Adrenal gland (tissue), 12 donors: ENCODE measurements around the gene TAGLN. TPM values are rescaled to one million over a fixed set of nuclear protein-coding genes. Genes with fewer than 3 reads are reported as not detected.

ENCODE experiments used
- DNase-seq, 7 donors: peaks; one replicate each; pipeline ENCODE4 v3.0.0-alpha.2; 2019 to 2020
- H3K27ac ChIP-seq, 5 donors: fragments of 200-600 bp; sonication (generic) in 4 of 5; 1 replicate in 3 of 5; 2 replicates in 2 of 5; pipeline versions ENCODE4 v1.5.1 to v1.8.0; 2016 to 2020; ENCODE audit warnings: mild to moderate bottlenecking in 1 of 5
- H3K27me3 ChIP-seq: fragments of 200-600 bp; 2 replicates; pipeline ENCODE4 v1.8.0; 2021
- H3K36me3 ChIP-seq, 2 donors: fragments of 200-600 bp; replicated peaks in 1 of 2; 1 replicate in 1 of 2; 2 replicates in 1 of 2; pipeline versions ENCODE4 v1.5.1 to v1.8.0; 2018 to 2022
- H3K4me1 ChIP-seq, 2 donors: fragments of 200-600 bp; replicated peaks in 1 of 2; 1 replicate in 1 of 2; 2 replicates in 1 of 2; pipeline versions ENCODE4 v1.5.1 to v1.8.0; 2018 to 2021
- H3K4me3 ChIP-seq, 4 donors: fragments of 200-600 bp; sonication (generic) in 3 of 4; one replicate each; pipeline ENCODE4 v1.5.1; 2016 to 2018
- H3K9me3 ChIP-seq, 3 donors: fragments of 200-600 bp; sonication (generic) in 1 of 3; replicated peaks in 1 of 3; 1 replicate in 2 of 3; 2 replicates in 1 of 3; pipeline versions ENCODE4 v1.5.1 to v1.8.0; 2016 to 2021
- POLR2A ChIP-seq, 2 donors: fragments of 450-650 bp; IDR thresholded peaks; one replicate each; pipeline ENCODE4 v1.6.1; 2017; ENCODE audit warnings: antibody characterized with exemption in 2 of 2, mild to moderate bottlenecking in 2 of 2, moderate library complexity in 1 of 2
- WGBS, 4 donors: extraction: QIAGEN DNeasy Blood & Tissue Kit in 2 of 4; methylation state at CpG; one replicate each; pipeline versions ENCODE4 v1.1.5 to v1.1.7; 2013 to 2017; 5-methylcytosine and 5-hydroxymethylcytosine counted together
- intact Hi-C, 2 donors: fragments of 100-400 bp; cut with DNase I; formaldehyde crosslinking; loops; one replicate each; pipeline versions ENCODE4 v1.14.1 to v1.15.0; 2022 to 2023
- polyA plus RNA-seq, 3 donors: library from polyadenylated mRNA; stranded (reverse); fragments of 200-250 nt in 2 of 3; fragments of 350-450 nt in 1 of 3; fragmentation: Illumina TruSeq in 1 of 3; extraction: RNeasy Lipid Tissue Mini Kit (QIAGEN cat#74804) in 1 of 3; gene quantifications; one replicate each; pipeline ENCODE4 v1.2.3, GENCODE V29; 2013 to 2014
- total RNA-seq, 9 donors: library from RNA; depleted of rRNA in 4 of 9; stranded (reverse); fragments of >200 nt in 4 of 9; fragments of 120-200 nt in 1 of 9; fragmentation: NEBNext Ultra II Directional in 1 of 9; extraction: Animal tissue kit (Norgen Biotek cat#: 25700) in 1 of 9; gene quantifications; one replicate each; pipeline versions ENCODE4 v1.1.0 to v1.2.4, GENCODE V29; 2013 to 2023
- TF ChIP-seq, protein P1 (sequence below), 6 experiments: fragments of 450-650 bp in 4 of 6; fragments of 200-600 bp in 2 of 6; sonication (generic) in 1 of 6; IDR thresholded peaks; 1 replicate in 5 of 6; 2 replicates in 1 of 6; pipeline versions ENCODE4 v1.5.1 to v1.8.0; 2016 to 2021; ENCODE audit warnings: antibody characterized with exemption in 6 of 6, mild to moderate bottlenecking in 2 of 6, moderate library complexity in 1 of 6
- donor health status: healthy with polysubstance abuse.
- donor health status: Bipolar disorder and iron deficiency.
- donor health status: DM: yes; HTN: yes; CAD: no.
- donor health status: DM: no; HTN: no; CAD: no.
- donor health status: DM: no; HTN: no; CAD: no.
- donor health status: DM: yes; HTN: yes; CAD: no.

The TAGLN gene
- total and polyA plus RNA-seq, 12 donors, result 37.1 to 1,290 (median 739) TPM

GRCh38 chr11:117232911-117233409 is 33.8 kb downstream of the TAGLN start:
- intact Hi-C loops, result loop anchor here in 1 of 2 donors (5.0 kb wide), 1 partner anchor 84 kb away; the partner anchor contains the start of gene BACE1
- WGBS, 4 donors, result 0 to 15% (median 1%) methylated on average over 1 to 27 of the region's 27 CpGs

GRCh38 chr11:117238221-117238620 is 39.1 kb downstream of the TAGLN start:
- Histone ChIP-seq H3K4me3 (no peak overlapping the region), H3K36me3 (peaks cover 0 to 38% of the 10 kb centered on the region in 2 donors), H3K9me3 (no peaks in the 10 kb centered on the region), H3K27ac (no peak overlapping the region), H3K4me1 (peaks cover 11 to 17% of the 10 kb centered on the region in 2 donors), H3K27me3 (no peaks in the 10 kb centered on the region)
- WGBS, 4 donors, result 92 to 99% (median 93%) methylated on average over 5 of the region's 5 CpGs
- TF ChIP-seq, protein P1, sequence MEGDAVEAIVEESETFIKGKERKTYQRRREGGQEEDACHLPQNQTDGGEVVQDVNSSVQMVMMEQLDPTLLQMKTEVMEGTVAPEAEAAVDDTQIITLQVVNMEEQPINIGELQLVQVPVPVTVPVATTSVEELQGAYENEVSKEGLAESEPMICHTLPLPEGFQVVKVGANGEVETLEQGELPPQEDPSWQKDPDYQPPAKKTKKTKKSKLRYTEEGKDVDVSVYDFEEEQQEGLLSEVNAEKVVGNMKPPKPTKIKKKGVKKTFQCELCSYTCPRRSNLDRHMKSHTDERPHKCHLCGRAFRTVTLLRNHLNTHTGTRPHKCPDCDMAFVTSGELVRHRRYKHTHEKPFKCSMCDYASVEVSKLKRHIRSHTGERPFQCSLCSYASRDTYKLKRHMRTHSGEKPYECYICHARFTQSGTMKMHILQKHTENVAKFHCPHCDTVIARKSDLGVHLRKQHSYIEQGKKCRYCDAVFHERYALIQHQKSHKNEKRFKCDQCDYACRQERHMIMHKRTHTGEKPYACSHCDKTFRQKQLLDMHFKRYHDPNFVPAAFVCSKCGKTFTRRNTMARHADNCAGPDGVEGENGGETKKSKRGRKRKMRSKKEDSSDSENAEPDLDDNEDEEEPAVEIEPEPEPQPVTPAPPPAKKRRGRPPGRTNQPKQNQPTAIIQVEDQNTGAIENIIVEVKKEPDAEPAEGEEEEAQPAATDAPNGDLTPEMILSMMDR (IDR thresholded peaks at IDR 0.05), result no peak
- no peak for TF ChIP-seq POLR2A (IDR thresholded peaks at IDR 0.05)
- intact Hi-C loops, result no loop called here
- DNase-seq, result no peak

More at GRCh38 chr11:117232911-117233409, 33.8 kb downstream of the TAGLN start:
- Histone ChIP-seq H3K9me3 (no peaks in the 10 kb centered on the region), H3K4me3 (peak overlapping the region; percentile 40 to 98 (median 86)), H3K36me3 (peaks cover 0 to 23% of the 10 kb centered on the region in 2 donors), H3K27me3 (no peaks in the 10 kb centered on the region), H3K4me1 (peaks cover 17 to 30% of the 10 kb centered on the region in 2 donors), H3K27ac (peak overlapping the region in 4 of 5 donors; percentile 85 to 96 (median 92))
- TF ChIP-seq, protein P1 (IDR thresholded peaks at IDR 0.05), result no peak
- TF ChIP-seq POLR2A (IDR thresholded peaks at IDR 0.05), result no peak
- DNase-seq, result peak in 6 of 7 donors; percentile 24 to 60 (median 41)

DNA sequence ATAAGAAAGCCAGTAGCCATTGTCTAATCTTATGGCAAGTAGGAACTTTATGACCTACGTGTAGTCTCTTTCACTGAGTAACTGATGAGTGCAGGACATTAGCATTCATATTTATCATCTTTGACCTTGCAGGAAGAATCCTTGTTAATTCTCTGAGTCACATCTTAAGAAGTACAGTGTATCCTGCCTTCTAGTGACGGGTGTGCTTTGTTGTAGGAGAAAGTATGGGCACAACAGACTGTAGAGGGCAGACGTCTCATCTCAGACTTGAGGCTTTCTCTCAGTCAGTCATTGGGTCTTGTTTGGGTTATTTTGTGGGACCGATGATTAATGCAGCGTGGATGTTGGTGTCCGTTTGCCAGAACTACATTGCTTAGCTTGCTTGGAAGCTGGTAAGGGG is 40.1 kb downstream of the TAGLN start:
- Histone ChIP-seq H3K27ac (peak overlapping the region in 2 of 5 donors; percentile 22 to 35), H3K27me3 (no peaks in the 10 kb centered on the region), H3K4me3 (no peak overlapping the region), H3K4me1 (peaks cover 7 to 10% of the 10 kb centered on the region in 2 donors), H3K9me3 (no peaks in the 10 kb centered on the region), H3K36me3 (peaks cover 0 to 49% of the 10 kb centered on the region in 2 donors)
- peak in 2 of 7 donors; percentile 43 to 47 for DNase-seq
- intact Hi-C loops, result no loop called here
- 29 to 51% (median 45%) methylated on average over 6 of the region's 6 CpGs for WGBS, 4 donors
- peak in 1 of 2 donors; percentile 22 for TF ChIP-seq POLR2A (IDR thresholded peaks at IDR 0.05)
- TF ChIP-seq, protein P1 (IDR thresholded peaks at IDR 0.05), result peak in 4 of 6 experiments; percentile 16 to 27 (median 20)

DNA sequence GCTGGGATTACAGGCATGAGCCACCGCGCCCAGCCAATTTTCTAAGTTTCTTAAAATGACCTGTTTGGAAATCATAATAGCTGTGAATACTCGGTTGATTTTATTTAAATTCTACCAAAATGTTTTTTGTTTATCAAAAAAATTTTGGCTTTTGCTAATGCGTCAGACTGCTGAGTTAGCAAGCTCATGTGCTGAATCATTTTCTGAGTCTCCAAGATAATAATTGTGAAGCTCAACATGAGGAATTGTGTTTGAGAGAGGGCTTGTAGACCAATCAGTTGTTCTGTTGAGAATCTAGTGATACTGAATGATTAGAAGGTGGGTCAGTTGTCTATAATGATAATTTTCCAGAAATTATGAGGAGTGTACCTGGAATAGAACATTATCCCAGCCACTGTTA is 49.2 kb downstream of the TAGLN start:
- no peak for DNase-seq
- Histone ChIP-seq H3K4me1 (no peaks in the 10 kb centered on the region), H3K9me3 (no peaks in the 10 kb centered on the region), H3K27ac (no peak overlapping the region), H3K36me3 (peaks cover 0 to 64% of the 10 kb centered on the region in 2 donors), H3K4me3 (no peak overlapping the region), H3K27me3 (no peaks in the 10 kb centered on the region)
- TF ChIP-seq, protein P1 (IDR thresholded peaks at IDR 0.05), result no peak
- intact Hi-C loops, result loop anchor here in 1 of 2 donors (10.0 kb wide), 1 partner anchor 66 kb away; the partner anchor contains the start of gene BACE1
- WGBS, 4 donors, result 95 to 97% (median 96%) methylated on average over 4 of the region's 4 CpGs
